Lung (tissue), 12 donors: ENCODE results near the gene SEMA3C. TPM values are rescaled to one million over a fixed set of nuclear protein-coding genes. Genes with fewer than 3 reads are reported as not detected.

Experiments
- ATAC-seq: fragments of 200-7000 bp; cut with Tn5 transposase; one replicate; pipeline ENCODE4 v1.9.1; 2020; ENCODE audit warnings: moderate number of reproducible peaks; ENCODE audit not compliant: insufficient read depth, low FRiP score
- DNase-seq, 3 donors: peaks; one replicate each; pipeline ENCODE4 v3.0.0-alpha.2; 2013 to 2017
- H3K27ac ChIP-seq, 2 donors: one replicate each; pipeline ENCODE4 v1.5.1; 2013; ENCODE audit warnings: mild to moderate bottlenecking in 2 of 2, moderate library complexity in 2 of 2, control low read depth in 1 of 2, inconsistent platforms in 1 of 2, low read depth in 1 of 2, low read length in 1 of 2
- H3K27me3 ChIP-seq, 3 donors: one replicate each; pipeline ENCODE4 v1.5.1; 2013; ENCODE audit warnings: low read length in 2 of 3; ENCODE audit not compliant: control insufficient read depth in 3 of 3, insufficient read depth in 3 of 3
- H3K36me3 ChIP-seq, 4 donors: one replicate each; pipeline ENCODE4 v1.5.1; 2013; ENCODE audit warnings: low read length in 4 of 4, mild to moderate bottlenecking in 1 of 4, moderate library complexity in 1 of 4; ENCODE audit not compliant: control insufficient read depth in 4 of 4, insufficient read depth in 4 of 4
- H3K4me1 ChIP-seq, 5 donors: one replicate each; pipeline ENCODE4 v1.5.1; 2013; ENCODE audit warnings: low read length in 5 of 5, mild to moderate bottlenecking in 2 of 5, moderate library complexity in 1 of 5; ENCODE audit not compliant: control insufficient read depth in 5 of 5, insufficient read depth in 5 of 5
- H3K4me3 ChIP-seq: one replicate; pipeline ENCODE4 v1.5.1; 2013; ENCODE audit warnings: mild to moderate bottlenecking, control low read depth, moderate library complexity
- H3K9ac ChIP-seq, 2 donors: one replicate each; pipeline ENCODE4 v1.5.1; 2013; ENCODE audit warnings: low read length in 2 of 2, control low read depth in 1 of 2; ENCODE audit not compliant: insufficient read depth in 1 of 2
- H3K9me3 ChIP-seq, 4 donors: one replicate each; pipeline ENCODE4 v1.5.1; 2013; ENCODE audit warnings: low read length in 3 of 4, mild to moderate bottlenecking in 1 of 4, moderate library complexity in 1 of 4; ENCODE audit not compliant: control insufficient read depth in 4 of 4, insufficient read depth in 3 of 4
- WGBS, 2 donors: extraction: QIAGEN DNeasy Blood & Tissue Kit; methylation state at CpG; one replicate each; pipeline ENCODE4 v1.1.7; 2013; 5-methylcytosine and 5-hydroxymethylcytosine counted together
- polyA plus RNA-seq, 2 donors: library from polyadenylated mRNA; stranded (reverse); fragments of 200-250 nt; gene quantifications; one replicate each; pipeline ENCODE4 v1.2.1, GENCODE V29; 2013
- total RNA-seq, 2 donors: library from RNA; depleted of rRNA in 1 of 2; stranded (reverse); fragments of >200 nt in 1 of 2; gene quantifications; one replicate each; pipeline ENCODE4 v1.2.1, GENCODE V29; 2014 to 2021
- TF ChIP-seq, protein P1 (sequence below): IDR thresholded peaks from 2 replicates; pipeline ENCODE4 v1.5.1; 2012; ENCODE audit warnings: mild to moderate bottlenecking; ENCODE audit errors: control extremely low read depth, extremely low read depth
- donor health status: control.
- donor health status: control.
- donor health status: Bipolar disorder and iron deficiency.
- donor health status: healthy.
- donor health status: DM: yes; HTN: yes; CAD: no.

Gene SEMA3C
- total and polyA plus RNA-seq, 4 donors = 6.9 to 87.2 (median 33.7) TPM

DNA sequence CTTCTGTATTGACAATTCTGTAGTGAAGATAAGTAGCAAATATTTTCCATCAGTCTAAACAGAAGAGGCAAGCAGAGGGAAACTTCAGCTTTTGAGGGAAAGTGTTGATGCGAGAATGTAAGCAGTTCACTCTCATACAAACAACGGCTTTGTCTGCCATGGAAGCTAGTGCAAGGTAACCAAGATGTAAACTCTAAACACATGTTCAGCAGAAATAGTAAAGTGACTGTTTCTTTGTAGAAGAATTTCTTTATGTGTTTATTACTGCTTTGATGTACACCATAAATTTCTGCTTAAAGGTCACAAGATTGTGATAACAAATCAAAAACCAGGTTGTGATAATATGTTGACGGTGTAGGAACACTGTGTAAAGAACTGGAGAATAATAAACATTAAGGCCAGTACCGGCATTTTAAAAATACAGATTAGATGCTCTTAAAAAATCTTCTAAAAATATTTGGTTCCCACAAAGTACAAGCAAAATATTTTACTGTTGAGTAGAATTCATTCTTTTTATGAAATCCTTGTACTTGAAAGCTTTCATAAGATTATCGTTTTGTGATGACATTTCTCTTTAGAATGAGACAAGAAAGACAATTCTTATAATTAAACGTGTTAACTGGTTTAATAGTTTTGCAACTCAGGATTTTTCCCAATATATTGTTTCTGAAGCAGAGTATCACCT is 34.2 kb downstream of the SEMA3C start:
- no peak for ATAC-seq
- Histone ChIP-seq H3K36me3 (no peaks in the 10 kb centered on the region), H3K9me3 (peaks cover 0 to 3% (median 0%) of the 10 kb centered on the region in 4 donors), H3K27ac (no peak overlapping the region), H3K4me3 (no peak overlapping the region), H3K9ac (no peak overlapping the region), H3K27me3 (no peaks in the 10 kb centered on the region), H3K4me1 (peaks cover 0 to 5% (median 0%) of the 10 kb centered on the region in 5 donors)
- TF ChIP-seq, protein P1, sequence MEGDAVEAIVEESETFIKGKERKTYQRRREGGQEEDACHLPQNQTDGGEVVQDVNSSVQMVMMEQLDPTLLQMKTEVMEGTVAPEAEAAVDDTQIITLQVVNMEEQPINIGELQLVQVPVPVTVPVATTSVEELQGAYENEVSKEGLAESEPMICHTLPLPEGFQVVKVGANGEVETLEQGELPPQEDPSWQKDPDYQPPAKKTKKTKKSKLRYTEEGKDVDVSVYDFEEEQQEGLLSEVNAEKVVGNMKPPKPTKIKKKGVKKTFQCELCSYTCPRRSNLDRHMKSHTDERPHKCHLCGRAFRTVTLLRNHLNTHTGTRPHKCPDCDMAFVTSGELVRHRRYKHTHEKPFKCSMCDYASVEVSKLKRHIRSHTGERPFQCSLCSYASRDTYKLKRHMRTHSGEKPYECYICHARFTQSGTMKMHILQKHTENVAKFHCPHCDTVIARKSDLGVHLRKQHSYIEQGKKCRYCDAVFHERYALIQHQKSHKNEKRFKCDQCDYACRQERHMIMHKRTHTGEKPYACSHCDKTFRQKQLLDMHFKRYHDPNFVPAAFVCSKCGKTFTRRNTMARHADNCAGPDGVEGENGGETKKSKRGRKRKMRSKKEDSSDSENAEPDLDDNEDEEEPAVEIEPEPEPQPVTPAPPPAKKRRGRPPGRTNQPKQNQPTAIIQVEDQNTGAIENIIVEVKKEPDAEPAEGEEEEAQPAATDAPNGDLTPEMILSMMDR = no peak
- 81 to 87% methylated on average over 6 of the region's 6 CpGs for WGBS, 2 donors
- no peak for DNase-seq

DNA sequence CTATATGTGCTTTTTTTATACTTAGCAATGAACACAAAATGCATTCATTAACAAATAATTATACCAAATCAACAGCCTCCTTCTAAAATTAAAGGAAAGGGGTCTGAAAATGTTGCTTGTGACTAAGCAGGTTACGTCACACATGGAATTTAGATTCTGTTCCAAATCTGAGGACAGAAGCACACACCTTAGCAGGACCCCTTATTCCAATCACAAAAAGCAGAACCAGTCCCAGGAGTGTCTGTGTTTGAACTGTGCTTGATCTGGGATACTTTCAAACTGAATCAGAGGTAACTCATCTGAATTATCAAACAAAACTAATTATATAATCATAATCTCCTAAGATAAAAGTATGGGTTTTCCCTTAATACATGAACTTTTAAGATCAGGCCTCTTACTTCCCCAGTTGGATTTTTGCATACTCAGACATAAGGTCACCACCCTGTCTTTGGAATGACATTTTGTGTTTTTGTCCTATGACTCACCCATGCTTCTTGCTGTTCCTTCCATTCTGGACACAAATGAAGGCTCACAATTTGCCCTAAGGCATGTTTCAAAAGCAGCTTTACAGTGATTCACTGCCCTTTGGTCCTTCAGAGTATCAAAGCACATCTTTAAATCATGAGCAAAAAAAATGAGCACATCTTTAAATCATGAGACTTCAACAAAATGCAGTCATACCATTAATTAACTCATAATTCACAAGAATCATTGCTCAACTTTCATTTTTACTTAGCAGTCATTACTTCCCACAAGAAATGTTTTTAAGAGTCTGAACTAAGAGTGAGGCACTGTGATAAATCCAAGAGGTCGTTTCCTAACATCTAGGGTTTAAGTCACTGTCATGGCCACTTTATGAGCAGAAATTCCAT is 35.5 kb downstream of the SEMA3C start:
- ATAC-seq = peak; percentile 50
- Histone ChIP-seq H3K9me3 (peaks cover 0 to 3% (median 0%) of the 10 kb centered on the region in 4 donors), H3K4me3 (no peak overlapping the region), H3K9ac (no peak overlapping the region), H3K4me1 (peaks cover 0 to 5% (median 0%) of the 10 kb centered on the region in 5 donors), H3K36me3 (no peaks in the 10 kb centered on the region), H3K27me3 (no peaks in the 10 kb centered on the region), H3K27ac (peak overlapping the region in 1 of 2 donors; percentile 82)
- no peak for DNase-seq
- WGBS, 2 donors = 59 to 71% methylated on average over 2 of the region's 2 CpGs
- TF ChIP-seq, protein P1 = no peak

DNA sequence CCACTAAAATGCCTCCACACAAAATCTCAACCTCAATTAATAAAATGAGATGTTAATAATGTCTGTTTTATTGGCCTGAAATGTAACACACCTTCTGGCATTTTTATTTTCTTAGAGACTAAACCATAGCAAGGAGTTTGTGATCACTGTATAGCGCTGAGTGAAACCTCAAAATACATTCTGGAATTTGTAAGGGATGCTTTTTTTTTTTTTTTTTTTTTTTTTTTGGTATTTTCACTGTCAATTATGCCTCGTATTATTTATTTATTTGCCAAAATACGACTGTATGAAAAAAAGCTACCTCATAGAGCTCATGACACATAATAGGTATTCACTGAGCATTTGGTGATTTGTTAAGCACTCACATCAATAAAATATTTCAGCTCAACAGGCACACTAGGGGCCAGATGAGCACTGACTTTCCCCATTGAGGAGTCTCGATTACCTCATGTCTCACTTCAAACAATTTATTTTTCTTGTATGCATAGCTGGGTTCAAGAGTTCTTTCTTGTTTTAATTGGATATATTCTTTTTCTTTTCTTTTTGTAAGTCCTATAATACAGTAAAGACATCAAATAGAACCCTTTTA is 36.5 kb downstream of the SEMA3C start:
- H3K27me3 ChIP-seq = no peaks in the 10 kb centered on the region
- H3K9ac ChIP-seq = no peak overlapping the region
- no peak for ATAC-seq
- whole genome bisulfite sequencing, 2 donors = 90 to 91% methylated on average over 4 of the region's 4 CpGs
- H3K4me1 ChIP-seq = peaks cover 0 to 5% (median 0%) of the 10 kb centered on the region in 5 donors
- H3K36me3 ChIP-seq = no peaks in the 10 kb centered on the region
- TF ChIP-seq, protein P1 = no peak
- no peak for DNase-seq
- H3K27ac ChIP-seq = no peak overlapping the region
- no peak overlapping the region for H3K4me3 ChIP-seq
- no peaks in the 10 kb centered on the region for H3K9me3 ChIP-seq
